Measurements from ENCODE around the gene NADK2. TPM values are rescaled to one million over a fixed set of nuclear protein-coding genes. Genes with fewer than 3 reads are reported as not detected.

NADK2 gene
- total RNA-seq, 1 donor from 2014 or later, result 24.2 TPM

DNA sequence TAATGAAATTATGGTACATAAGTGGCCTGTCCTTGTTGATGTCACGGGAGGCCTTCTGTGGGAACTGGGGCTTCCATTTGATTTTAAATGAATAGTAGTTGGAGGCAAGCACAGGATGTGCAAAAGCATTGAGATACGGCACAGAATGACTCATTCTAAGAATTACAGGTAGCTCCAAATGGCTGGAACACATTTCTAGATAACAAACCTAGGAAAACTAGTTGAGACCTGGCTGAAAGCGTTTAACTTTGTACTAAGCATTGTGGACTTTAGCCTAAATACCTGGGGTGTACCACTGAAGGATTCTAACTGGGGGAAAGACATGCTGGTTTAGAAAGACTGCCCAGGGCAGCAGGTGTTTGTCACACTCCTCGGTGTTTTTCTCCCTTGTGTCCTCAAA, 80.4 kb downstream of the NADK2 start:
- Mint-ChIP-seq H3K27me3 (ENCODE audit: unreplicated experiment) (peaks cover 2% of the 10 kb centered on the region), H3K9me3 (ENCODE audit: unreplicated experiment) (no peaks in the 10 kb centered on the region), H3K4me1 (ENCODE audit: low read depth, unreplicated experiment) (peaks cover 35% of the 10 kb centered on the region), H3K27ac (ENCODE audit: unreplicated experiment) (peak overlapping the region; percentile 35), H3K4me3 (ENCODE audit: unreplicated experiment) (no peak overlapping the region), H3K36me3 (ENCODE audit: unreplicated experiment) (peaks cover 7% of the 10 kb centered on the region)
- TF ChIP-seq, protein P1, sequence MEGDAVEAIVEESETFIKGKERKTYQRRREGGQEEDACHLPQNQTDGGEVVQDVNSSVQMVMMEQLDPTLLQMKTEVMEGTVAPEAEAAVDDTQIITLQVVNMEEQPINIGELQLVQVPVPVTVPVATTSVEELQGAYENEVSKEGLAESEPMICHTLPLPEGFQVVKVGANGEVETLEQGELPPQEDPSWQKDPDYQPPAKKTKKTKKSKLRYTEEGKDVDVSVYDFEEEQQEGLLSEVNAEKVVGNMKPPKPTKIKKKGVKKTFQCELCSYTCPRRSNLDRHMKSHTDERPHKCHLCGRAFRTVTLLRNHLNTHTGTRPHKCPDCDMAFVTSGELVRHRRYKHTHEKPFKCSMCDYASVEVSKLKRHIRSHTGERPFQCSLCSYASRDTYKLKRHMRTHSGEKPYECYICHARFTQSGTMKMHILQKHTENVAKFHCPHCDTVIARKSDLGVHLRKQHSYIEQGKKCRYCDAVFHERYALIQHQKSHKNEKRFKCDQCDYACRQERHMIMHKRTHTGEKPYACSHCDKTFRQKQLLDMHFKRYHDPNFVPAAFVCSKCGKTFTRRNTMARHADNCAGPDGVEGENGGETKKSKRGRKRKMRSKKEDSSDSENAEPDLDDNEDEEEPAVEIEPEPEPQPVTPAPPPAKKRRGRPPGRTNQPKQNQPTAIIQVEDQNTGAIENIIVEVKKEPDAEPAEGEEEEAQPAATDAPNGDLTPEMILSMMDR (IDR thresholded peaks at IDR 0.05; ENCODE audit: partially characterized antibody, unreplicated experiment), result no peak
- DNase-seq, result no peak

DNA sequence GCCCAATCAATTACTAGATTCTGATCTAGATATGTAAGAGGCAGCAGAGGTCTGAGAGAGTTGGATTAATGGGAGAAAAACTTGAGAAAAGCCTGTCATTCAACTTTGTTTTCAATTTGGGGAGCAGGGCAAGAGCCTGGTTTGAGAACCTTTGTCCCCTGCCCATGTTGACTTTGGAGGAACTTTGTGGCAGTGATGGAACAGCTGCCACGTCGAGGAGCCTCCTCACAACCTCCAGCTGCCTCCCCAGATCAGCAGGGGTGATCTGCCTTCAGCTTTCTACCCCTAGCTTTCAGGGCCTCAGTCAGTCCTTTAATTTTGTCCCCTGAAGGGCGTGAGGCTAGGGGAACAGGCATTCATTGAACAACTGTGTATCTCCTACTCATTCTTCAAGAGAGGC, 81.1 kb downstream of the NADK2 start:
- Mint-ChIP-seq H3K4me3 (ENCODE audit: unreplicated experiment) (no peak overlapping the region), H3K36me3 (ENCODE audit: unreplicated experiment) (peaks cover 7% of the 10 kb centered on the region), H3K27me3 (ENCODE audit: unreplicated experiment) (peaks cover 2% of the 10 kb centered on the region), H3K27ac (ENCODE audit: unreplicated experiment) (no peak overlapping the region), H3K9me3 (ENCODE audit: unreplicated experiment) (no peaks in the 10 kb centered on the region), H3K4me1 (ENCODE audit: low read depth, unreplicated experiment) (peaks cover 43% of the 10 kb centered on the region)
- DNase-seq, result no peak
- TF ChIP-seq, protein P1 (IDR thresholded peaks at IDR 0.05; ENCODE audit: partially characterized antibody, unreplicated experiment), result no peak

DNA sequence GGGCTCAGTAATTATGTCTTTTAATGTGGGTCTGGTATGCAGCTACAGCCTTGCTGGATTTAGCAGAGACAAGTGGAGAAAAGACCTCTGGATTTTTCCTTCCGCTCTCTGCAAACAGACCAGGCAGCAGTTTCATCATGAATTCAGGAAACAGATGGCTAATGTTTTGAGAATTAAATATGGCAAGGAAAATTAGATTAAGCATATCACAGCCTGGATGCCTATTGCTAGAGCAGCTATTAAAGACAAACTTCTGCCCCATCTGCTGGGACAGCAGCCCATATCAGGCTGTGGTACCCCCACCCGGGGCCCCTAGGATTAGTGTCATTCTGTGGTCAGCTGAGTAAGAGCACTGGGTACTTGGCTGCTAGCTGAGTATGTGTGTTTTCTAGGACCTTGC, 83.6 kb downstream of the NADK2 start:
- TF ChIP-seq, protein P1 (IDR thresholded peaks at IDR 0.05; ENCODE audit: partially characterized antibody, unreplicated experiment), result no peak
- peaks cover 52% of the 10 kb centered on the region for H3K4me1 Mint-ChIP-seq (ENCODE audit: low read depth, unreplicated experiment)
- peak overlapping the region; percentile 60 for H3K4me3 Mint-ChIP-seq (ENCODE audit: unreplicated experiment)
- peaks cover 7% of the 10 kb centered on the region for H3K36me3 Mint-ChIP-seq (ENCODE audit: unreplicated experiment)
- no peaks in the 10 kb centered on the region for H3K9me3 Mint-ChIP-seq (ENCODE audit: unreplicated experiment)
- DNase-seq, result no peak
- peak overlapping the region; percentile 88 for H3K27ac Mint-ChIP-seq (ENCODE audit: unreplicated experiment)
- peaks cover 2% of the 10 kb centered on the region for H3K27me3 Mint-ChIP-seq (ENCODE audit: unreplicated experiment)

DNA sequence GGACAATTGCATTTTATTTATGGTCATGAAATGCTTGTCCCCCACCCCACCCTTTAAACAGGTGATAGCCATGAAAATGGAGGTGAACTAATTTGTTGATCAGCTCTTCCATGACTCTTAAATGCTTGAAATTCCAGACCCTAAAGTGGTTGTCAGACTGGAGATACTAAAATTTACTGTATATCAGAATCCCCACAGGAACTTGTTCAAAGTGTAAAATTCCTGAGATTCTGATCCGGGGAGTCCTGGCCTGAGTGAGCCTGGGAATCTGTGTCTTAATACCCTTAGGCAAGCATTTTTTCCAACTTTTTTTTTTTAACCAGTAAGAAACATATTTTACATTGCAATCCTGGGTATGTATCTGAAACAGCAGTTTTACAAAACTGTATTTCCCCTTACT, 85.1 kb downstream of the NADK2 start:
- peaks cover 6% of the 10 kb centered on the region for H3K27me3 Mint-ChIP-seq (ENCODE audit: unreplicated experiment)
- peak overlapping the region; percentile 88 for H3K27ac Mint-ChIP-seq (ENCODE audit: unreplicated experiment)
- peaks cover 52% of the 10 kb centered on the region for H3K4me1 Mint-ChIP-seq (ENCODE audit: low read depth, unreplicated experiment)
- H3K4me3 Mint-ChIP-seq (ENCODE audit: unreplicated experiment), result peak overlapping the region; percentile 82
- H3K9me3 Mint-ChIP-seq (ENCODE audit: unreplicated experiment), result peaks cover 3% of the 10 kb centered on the region
- H3K36me3 Mint-ChIP-seq (ENCODE audit: unreplicated experiment), result no peaks in the 10 kb centered on the region
- TF ChIP-seq, protein P1 (IDR thresholded peaks at IDR 0.05; ENCODE audit: partially characterized antibody, unreplicated experiment), result no peak
- DNase-seq, result no peak

DNA sequence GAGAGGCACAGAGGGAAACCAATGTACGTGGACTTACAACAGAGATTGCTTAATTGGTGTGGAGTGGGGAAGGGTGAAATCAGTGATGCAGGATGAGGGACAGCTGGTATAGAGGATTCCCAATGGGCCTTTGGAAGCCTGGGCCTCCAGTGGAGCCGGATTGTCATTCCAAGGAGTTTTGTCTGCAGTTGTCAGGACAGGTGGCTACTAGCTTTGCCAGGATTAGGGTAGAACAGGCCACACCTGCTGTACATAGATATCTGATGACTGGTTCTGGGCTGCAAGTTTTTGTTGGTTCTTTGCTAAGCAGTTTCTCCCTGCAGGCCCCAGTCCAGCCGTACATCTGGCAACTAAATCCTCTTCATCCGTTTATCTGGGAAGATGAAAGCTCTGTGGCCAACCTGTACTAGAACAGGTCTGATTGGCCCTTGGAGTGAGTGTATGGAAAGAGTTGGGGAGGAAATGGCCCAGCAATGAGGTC, 85.6 kb downstream of the NADK2 start:
- Mint-ChIP-seq H3K9me3 (ENCODE audit: unreplicated experiment) (peaks cover 3% of the 10 kb centered on the region), H3K4me1 (ENCODE audit: low read depth, unreplicated experiment) (peaks cover 49% of the 10 kb centered on the region), H3K36me3 (ENCODE audit: unreplicated experiment) (no peaks in the 10 kb centered on the region), H3K27ac (ENCODE audit: unreplicated experiment) (peak overlapping the region; percentile 88), H3K4me3 (ENCODE audit: unreplicated experiment) (peak overlapping the region; percentile 82), H3K27me3 (ENCODE audit: unreplicated experiment) (peaks cover 6% of the 10 kb centered on the region)
- peak; percentile 30 for DNase-seq
- TF ChIP-seq, protein P1 (IDR thresholded peaks at IDR 0.05; ENCODE audit: partially characterized antibody, unreplicated experiment), result no peak
